RPMI7951 (cell line): Measurements from ENCODE around the gene AMBN. TPM values are rescaled to one million over a fixed set of nuclear protein-coding genes. Genes with fewer than 3 reads are reported as not detected.

ENCODE experiments used
- total RNA-seq: library from RNA; depleted of rRNA; stranded (reverse); fragments of >200 nt; shearing (Covaris generic); gene quantifications from 2 replicates; pipeline ENCODE4 v1.2.3, GENCODE V29; 2014; rRNA removed

Gene AMBN
- total RNA-seq, 1 experiment from 2014 or later = not detected

Other genes starting within 250 kb of the AMBN start
- gene SMR3A, start 231.5 kb upstream of the AMBN start, total RNA-seq = not detected in 2 replicates
- not detected in 2 replicates for gene SMR3B, start 209.1 kb upstream of the AMBN start, total RNA-seq
- gene OPRPN, start 194.3 kb upstream of the AMBN start, total RNA-seq = not detected in 2 replicates
- not detected in 2 replicates for gene MUC7, start 120.1 kb upstream of the AMBN start, total RNA-seq
- not detected in 2 replicates for gene AMTN, start 73.7 kb upstream of the AMBN start, total RNA-seq
- gene ENAM, start 36.5 kb downstream of the AMBN start, total RNA-seq = not detected in 2 replicates
- not detected in 2 replicates for gene JCHAIN, start 74.3 kb downstream of the AMBN start, total RNA-seq
- gene UTP3, start 96.3 kb downstream of the AMBN start, total RNA-seq = 15.0 and 16.0 TPM in 2 replicates
- gene RUFY3, start 129.7 kb downstream of the AMBN start, total RNA-seq = 15.7 and 16.0 TPM in 2 replicates
- 82.0 and 94.3 TPM in 2 replicates for gene GRSF1, start 247.6 kb downstream of the AMBN start, total RNA-seq